NCI-H2227 (cell line): Measurements from ENCODE around the gene MYLIP.

Source experiments
- DNase-seq: peaks from one replicate; lab custom pipeline; 2025; ENCODE audit not compliant: unreplicated experiment; lab: John Stamatoyannopoulos, UW

Gene MYLIP

DNA sequence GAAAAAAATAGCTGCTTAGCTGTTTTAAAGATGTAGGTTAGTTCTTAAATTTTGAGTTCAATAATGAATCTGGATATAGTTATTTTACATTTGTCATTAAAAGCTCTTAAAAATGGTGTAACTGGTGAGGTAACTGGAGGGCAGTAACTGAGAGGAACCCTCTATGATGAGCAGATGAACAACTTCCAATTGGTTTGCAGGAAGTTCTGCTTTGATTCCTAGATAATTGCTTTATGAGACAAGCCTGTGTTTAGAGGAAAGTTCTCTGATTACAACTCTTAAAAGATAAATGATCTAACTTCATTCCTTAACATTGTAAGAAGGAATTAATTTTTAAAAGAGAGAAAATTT lies 8.5 kb downstream of the MYLIP start:
- no peak for DNase-seq

DNA sequence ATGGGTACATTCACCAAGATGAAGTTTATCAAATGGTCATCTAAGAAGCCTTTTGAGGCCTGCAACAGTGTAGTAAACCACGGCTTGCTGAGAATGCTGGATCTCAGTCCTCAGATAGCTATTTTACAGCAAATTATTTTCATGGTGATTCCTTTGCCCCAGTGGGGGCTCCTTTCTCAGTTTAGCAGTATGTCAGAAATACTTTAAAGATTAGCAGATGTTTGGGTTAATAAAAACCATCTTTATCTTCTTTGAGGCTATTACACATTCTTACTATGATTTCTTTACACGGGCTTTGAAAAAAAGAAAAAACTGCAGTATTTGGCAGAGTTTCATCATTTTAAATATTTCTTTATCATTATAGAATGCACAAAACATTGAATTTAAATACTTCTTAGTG lies 10.7 kb downstream of the MYLIP start:
- DNase-seq = no peak

DNA sequence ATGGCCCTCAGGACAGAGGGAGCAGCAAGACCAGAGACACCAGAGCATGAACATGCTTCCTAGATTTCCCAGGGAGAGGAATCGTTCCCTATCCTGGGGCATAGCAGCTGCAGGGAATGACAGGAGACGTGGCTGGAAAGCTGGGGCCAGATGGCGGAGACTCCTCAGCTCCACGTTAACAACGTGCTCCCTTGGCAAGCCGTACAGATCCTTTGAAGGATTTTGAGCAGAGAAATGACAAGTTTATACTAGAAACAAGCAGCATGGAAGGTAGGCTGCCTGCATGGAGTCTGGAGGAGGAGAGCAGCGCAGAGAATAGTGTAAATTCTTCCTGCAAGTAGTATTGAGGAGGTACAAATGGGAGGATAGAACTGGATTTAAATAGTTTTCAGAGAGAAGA lies 11.7 kb downstream of the MYLIP start:
- DNase-seq = no peak

DNA sequence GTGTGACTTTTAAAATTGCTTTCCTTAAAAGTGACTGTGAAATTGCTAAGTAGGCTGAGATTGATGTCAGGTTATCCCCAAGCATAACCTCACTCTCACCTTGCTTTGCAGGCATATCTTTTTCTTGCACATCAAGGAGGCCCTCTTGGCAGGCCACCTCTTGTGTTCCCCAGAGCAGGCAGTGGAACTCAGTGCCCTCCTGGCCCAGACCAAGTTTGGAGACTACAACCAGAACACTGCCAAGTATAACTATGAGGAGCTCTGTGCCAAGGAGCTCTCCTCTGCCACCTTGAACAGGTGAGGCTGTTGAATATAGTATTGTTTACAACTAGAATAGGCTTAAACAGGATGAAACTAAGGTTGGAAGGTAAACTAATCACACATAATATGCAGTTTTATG lies 12.6 kb downstream of the MYLIP start:
- no peak for DNase-seq

DNA sequence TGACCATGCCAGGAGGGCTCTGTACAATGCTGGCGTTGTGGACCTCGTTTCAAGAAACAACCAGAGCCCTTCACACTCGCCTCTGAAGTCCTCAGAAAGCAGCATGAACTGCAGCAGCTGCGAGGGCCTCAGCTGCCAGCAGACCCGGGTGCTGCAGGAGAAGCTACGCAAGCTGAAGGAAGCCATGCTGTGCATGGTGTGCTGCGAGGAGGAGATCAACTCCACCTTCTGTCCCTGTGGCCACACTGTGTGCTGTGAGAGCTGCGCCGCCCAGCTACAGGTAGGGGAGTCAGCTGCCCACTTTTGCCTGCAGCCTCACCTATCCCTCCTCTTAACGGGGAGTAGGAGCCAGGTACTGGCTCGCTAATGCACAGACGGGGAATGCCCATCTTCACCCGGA lies 16.2 kb downstream of the MYLIP start:
- no peak for DNase-seq

DNA sequence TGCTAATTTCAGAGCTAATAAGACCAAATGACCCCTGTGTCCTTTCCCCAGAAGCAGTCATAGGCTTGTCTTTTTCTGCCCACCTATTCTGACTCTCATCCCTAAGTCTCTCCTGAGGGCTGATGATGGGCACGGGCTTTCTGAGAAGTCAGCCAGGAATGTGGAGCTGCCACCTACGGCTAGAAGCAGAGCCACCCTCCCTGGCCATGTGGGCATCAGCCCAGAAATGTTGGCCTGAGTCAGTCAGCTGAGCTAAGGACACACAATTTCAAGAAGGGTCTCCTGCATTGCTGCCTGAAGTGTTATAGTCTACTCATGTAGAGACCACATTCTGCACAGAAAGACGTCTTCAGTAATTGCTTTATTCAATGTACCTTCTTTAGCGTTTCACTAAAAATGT lies 17.1 kb downstream of the MYLIP start:
- DNase-seq = no peak

DNA sequence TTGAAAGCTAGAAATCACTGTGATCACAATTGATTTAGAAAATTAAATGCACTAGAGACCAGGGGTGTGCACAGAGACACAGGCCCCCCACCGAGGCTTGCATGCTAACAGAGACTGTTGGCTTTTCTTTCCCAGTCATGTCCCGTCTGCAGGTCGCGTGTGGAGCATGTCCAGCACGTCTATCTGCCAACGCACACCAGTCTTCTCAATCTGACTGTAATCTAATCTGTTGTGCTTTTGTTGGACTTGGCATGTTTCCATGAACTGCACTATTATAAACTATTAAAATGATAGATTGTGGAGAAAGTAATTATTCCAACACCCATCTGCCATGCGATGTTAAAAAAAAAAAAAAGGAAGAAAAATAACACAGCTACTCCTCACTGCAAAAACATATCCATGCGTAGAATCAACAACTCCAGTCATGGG lies 17.7 kb downstream of the MYLIP start:
- DNase-seq = no peak

DNA sequence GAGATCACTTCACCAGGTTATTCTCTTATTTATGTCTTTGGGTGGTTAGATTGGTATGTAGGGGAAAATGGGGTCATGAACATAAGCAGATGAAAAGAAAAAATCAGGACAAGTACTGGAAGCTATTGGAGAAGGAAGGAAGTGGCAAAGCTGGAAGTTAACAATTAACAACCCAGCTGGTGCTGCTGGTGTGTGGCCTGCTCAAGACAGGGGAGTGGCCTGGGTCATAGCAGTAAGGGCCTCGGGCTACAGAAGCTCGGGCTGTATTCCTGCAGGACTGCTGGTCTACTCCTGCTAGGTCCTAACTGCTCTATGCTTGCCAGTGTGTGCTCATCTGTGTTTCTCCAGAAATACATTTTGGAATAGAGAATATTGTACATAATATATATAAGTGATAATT lies 19.6 kb downstream of the MYLIP start:
- DNase-seq = no peak

DNA sequence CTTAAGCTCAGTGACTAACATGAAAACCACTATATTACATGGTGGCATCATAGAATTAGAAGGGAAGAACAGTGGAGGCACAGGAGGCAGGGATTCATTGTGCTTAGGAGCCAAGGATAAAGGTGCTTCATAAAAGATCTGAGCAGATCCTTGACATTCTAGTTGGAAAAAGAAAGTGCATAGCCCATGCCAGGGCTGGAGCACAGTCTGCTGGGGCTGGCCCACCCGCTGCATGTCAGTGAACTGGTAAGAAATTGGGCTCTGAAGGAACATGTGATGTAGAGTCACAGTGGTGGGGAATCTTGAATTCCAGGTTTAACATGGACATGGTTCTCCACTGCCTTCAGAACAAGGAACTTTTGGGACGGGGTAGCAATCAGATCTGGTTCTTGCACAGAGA lies 20.4 kb downstream of the MYLIP start:
- DNase-seq = no peak

DNA sequence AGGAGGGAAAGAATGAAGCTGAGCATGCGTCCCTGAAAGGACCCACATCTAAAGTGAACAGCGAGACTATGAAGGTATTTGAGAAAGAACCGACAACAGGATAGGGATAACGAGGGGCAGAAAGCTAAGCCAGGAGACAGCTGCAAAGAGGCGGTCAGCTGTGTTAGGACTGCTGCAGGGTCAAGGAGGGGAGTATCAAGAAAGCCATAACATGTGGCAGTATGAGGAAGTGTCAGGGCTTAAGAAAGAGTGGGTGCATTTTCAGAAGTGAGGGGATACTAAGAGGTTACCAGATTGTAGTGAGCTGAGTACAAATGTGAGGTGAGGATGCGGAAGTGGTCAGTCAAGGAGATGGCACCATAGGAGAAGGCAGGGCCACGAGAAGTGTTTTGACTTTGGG lies 21.2 kb downstream of the MYLIP start:
- no peak for DNase-seq

DNA sequence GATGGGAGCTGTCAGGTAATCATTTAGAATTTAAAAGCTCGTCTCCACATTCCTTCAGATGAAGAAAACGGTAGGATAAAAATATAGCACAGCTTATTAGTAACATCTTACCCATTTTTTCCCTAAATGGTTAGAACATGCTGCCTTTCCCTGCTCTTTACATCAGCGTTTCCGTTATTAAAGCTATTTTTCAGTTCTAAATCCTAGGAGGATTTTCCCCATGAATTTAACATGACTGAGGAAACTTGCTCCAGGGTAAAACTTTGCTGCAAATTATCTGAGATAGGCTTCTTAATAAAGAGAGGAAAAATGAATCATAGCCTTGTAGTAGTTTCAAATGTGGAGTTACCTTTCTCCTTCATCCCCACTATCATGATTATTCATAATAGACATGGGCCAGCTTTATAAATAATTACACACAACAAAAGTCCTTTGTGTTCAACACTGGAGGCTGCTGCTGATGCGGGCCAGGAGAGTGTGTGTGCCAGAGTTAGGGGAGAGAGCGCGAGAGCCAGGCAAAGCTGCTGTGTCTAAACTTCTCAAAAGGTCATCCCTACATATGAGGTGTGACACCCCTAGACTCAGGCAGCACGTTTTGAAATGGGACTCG lies 24.4 kb downstream of the MYLIP start:
- no peak for DNase-seq

DNA sequence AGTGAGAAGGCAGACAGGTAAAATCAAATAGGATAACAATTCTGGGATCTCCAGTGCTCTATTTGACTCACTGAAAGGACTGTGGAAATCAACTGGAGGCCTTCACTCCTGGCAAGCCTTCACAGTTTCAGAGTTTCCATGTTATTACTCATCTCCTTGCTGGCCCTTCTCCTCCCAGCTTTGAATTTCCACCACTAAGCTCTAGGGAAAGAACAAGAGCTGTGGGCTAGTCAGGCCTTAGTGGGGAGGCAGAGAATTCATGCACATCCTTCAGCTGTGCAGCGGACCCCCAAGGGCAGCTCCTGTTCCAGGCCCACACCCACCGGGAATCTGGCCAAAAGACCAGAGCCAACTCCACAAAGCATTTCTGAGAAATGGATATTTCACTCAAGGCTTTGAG lies 26.0 kb downstream of the MYLIP start:
- DNase-seq = no peak

DNA sequence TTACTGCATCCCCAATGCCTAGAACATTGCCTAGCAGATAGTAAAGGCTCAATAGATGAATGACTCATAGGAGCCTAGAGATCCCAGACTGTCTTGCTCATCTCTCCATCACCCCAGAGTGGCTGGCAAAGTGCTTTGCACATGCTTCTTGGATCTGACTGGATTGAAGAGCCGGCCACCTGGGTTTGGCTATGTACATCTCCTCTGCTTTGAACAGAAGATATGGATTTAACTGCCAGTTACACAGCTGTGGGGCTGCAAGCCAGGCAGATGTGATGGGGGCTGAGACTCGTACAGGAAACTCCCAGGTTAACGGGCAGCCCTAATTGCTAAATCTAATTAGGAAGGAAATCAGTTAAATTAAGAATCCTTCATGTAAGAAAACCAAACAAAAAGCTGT lies 28.6 kb downstream of the MYLIP start:
- no peak for DNase-seq

DNA sequence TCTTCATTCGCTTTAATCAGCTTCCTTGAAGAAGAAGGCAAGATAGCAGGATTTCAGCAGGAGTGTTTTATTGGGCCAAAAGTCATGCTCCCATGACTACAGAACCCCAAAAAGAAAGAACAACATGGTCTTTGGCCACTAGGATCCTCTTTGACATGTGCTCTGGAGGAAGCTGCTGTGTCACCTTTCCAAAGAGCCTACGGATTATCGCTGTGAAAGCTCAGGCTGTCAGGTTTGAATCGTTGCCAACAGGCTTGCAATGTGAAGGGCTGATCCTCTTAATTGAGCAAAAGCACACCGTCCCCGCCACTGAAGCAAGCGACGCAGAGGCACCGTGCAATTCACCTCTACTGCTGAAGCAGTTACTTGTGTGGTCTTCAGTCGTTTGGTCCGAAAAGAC lies 29.0 kb downstream of the MYLIP start:
- no peak for DNase-seq

DNA sequence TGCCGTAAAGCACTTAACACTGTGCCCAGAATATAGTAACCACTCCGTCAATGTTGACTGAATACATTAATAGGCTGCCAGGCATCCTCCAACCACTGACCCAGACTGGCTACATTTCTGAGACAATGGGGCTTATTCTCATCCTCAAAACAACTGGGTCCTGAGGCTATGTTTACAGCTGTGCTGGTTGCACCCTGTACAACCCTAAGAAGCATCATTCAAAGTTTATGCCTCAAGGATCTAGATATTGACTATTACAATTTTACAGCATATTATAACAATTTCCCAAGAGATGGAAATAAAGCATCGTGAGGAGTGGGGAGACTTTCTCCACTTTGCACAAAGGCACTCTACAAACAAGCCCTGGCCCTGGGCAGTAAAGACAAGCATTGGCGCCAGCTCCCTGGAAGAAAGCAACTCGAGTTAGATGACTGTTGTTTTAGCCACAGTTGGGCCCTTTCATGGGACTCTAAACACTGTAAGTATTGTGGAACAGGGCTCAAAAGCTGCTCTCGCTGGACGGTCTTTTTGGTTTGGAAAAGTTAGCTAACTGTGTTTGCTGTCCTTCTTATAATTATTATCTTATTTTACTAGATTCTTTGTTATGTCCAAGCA lies 30.2 kb downstream of the MYLIP start:
- DNase-seq = no peak

DNA sequence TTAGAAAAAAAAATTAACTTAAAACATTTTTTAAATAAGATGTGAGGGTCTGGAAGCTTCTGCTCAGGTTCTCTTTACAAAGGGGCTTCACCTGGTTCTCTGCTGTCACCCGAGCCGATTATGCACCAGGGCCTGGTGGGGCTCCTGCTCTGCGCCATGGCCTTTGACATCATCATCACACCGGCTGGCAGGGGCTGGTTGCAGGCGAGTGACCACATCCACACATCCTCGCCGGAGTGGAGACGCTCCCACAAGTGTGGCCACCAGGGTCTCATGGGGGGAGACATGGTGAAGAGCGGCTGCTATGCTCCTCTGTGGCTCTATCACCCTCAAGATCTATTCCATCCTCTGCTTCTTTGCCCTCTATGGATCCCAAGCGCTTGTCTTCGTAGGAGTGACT lies 31.9 kb downstream of the MYLIP start:
- DNase-seq = no peak

DNA sequence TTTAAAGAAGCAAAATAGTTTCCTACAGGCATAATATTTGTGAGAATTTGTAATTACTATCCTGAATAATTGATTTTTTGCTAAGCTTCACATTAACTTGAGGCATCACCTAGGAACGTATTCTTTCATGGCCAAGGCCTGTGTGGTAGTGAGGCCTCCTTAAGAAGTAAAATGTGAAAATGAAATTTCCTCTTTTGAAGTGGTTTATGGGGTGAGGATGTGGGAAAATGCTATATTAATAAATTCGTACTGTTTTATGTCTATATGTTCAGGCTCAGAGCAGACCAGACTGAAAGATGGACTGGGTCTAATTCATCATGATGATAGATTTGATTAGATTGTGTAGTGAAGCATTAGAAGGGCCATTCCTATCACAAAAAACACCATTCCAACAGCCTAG lies 33.1 kb downstream of the MYLIP start:
- no peak for DNase-seq

DNA sequence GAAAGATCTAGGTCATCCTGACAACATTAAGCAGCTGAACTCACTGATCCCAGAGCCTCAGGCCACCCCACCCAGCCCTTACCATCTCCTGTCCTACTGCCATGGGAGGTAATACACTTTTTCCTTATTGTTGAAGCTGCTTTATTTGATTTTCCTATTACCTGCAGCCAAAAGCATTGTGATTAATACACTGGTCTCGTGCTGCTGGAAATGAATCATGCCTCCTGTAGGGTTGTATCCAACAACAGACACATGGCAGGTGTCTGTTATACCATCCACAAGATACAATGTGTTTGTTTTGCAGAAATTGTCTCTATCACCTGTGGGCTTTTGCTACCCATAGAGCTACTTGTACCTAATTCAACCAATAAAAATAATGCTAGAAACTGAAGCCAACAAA lies 34.2 kb downstream of the MYLIP start:
- no peak for DNase-seq

DNA sequence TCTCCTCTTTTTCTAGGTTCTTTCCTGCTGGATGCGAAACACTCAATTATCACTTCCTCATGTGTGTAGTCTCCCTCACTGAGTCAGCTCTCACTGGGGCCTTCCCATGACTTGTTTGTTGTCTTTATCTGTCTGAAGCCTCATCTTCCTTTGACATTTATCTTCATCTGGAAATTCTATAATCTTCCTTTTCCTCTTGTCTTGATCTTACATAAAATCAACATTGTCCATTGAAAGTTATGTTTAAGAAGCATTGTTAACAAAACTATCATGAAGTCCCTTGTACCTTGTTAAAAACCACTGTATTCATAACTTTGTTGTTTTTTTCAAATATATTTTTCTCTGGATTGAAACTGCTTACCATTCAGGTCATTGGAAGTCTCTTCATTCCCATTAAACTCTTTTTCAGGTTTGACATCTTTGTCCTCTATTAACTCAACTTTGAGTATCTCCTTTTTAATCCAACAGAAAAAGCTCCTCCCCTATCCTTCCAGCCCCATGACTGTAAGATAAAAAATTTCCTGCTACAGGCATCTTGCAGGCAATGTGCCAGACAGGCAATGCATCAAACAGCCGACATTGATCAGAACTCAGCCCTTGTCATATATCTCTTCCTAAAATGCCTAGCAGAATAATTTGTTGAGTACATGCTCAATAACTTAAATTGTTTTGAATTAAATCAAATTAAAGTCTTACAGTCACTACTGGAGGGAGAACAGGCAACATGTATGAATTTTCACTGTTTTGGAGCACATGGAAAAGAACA lies 34.8 kb downstream of the MYLIP start:
- no peak for DNase-seq

DNA sequence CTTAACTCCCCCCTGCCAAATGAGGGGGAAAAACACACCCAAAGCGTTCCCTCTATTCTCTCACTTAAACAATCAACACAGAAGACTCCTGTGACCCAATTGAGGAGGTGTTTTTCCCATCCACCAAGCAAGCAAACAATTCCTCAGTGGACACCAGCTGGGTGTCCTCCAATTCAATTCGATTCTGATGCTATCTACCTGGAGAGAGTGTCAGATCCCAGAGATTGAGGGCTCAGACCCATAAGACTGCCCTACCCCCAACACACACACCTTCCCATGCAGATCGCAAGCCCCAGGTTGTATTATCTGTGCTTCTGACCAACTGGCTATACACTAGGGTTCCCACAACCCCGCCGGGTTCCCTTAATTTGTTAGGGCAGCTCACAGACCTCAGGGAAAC lies 36.8 kb downstream of the MYLIP start:
- no peak for DNase-seq

DNA sequence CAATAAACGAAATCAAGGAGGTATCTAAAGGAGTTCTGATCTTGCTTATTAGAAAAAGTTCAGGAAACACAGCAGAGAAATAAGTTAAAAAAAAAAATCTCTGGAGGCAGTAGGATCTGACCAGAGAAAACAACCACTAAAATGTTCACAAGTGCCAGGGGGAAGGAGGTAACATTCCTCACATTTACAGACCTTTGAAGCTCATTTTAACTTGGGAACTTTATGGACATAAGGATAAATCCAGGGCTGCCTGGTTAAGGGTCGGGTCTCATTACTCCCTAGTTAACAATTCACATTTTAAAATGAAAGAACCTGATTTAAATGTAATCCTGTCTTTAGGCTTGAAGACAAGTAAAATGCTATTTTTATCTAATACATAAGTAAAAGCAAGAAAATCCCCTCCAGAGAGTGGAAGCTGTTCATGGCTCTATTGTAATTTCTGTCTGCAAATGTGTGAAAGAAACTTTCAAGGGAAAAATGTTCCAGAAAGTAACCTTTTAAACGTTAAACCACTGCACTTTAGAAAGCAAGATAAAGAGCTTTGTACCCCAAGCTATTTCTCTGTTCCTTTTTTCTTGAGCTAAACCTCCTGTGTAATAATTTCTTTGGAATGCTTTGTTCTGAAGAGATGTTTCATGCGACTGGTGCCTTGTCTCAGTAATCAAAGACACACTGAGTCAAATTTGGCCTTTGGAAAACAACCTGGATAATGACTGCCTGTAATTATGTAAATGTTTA lies 38.2 kb downstream of the MYLIP start:
- DNase-seq = no peak

DNA sequence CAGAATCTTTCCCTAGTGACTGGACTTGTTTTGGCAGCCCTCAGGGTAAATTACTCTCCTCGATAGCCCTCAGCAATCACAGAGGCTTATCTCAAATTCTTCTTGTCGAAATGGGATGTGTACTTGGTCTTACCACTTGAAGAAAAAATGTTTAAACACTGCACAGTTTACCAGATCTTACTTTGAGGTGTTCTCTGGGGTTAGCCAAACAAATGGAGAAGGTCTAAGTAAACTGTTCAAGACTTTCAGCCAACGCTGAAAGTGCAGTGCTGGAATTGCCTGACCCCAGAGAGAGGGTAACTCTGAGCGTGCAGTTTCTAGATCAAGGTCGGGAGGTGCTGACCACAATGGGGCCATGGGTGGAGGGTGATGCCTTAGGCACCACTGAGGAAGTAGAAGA lies 39.2 kb downstream of the MYLIP start:
- DNase-seq = no peak
